GM19467 (cell line): ENCODE measurements around the gene TMEM63B.
A peak's percentile ranks its signal among the peaks of the same experiment; 100 is the strongest.
"Not testable (repeated sequence)": the region's sequence is repeated elsewhere in the genome, so short reads cannot be mapped to it uniquely, and the experiment has no call there.

Source experiments
- ATAC-seq: cut with Tn5 transposase; IDR thresholded peaks from one replicate; pipeline ENCODE4 v1.9.1; 2021; ENCODE audit warnings: mild to moderate bottlenecking, moderate library complexity; ENCODE audit not compliant: unreplicated experiment

TMEM63B gene

GRCh38 chr6:44127186-44128019 lies at the start of gene TMEM63B, which contains the start of gene MRPL14:
Gene TMEM63B (plus strand): TSS chr6:44127554. CDS start chr6:44134585, 7,031 bp downstream.
Gene MRPL14 (minus strand): TSS chr6:44127452. CDS start chr6:44116611, 10,841 bp downstream.
- peak; percentile 57 for ATAC-seq

- ATAC-seq: no peak
Observed at GRCh38 chr6:44078219-44078826, 49.0 kb upstream of the TMEM63B start.

GRCh38 chr6:44078827-44079671 lies 48.3 kb upstream of the TMEM63B start:
- no peak for ATAC-seq

- no peak for ATAC-seq
Observed at GRCh38 chr6:44079672-44080071, 47.7 kb upstream of the TMEM63B start.

- no peak for ATAC-seq
Observed at GRCh38 chr6:44080561-44081521, 46.5 kb upstream of the TMEM63B start.

GRCh38 chr6:44081753-44082152 lies 45.6 kb upstream of the TMEM63B start:
- ATAC-seq: no peak

- ATAC-seq: no peak
Observed at GRCh38 chr6:44082872-44083321, 44.5 kb upstream of the TMEM63B start.

GRCh38 chr6:44084231-44085014 lies 42.9 kb upstream of the TMEM63B start:
- no peak for ATAC-seq

- ATAC-seq: no peak
Observed at GRCh38 chr6:44085219-44085618, 42.1 kb upstream of the TMEM63B start.

GRCh38 chr6:44086931-44087574 lies 40.3 kb upstream of the TMEM63B start:
- ATAC-seq: no peak

- ATAC-seq: no peak
Observed at GRCh38 chr6:44087623-44088022, 39.7 kb upstream of the TMEM63B start.

- ATAC-seq: no peak
Observed at GRCh38 chr6:44088827-44089590, 38.3 kb upstream of the TMEM63B start.

- ATAC-seq: no peak
Observed at GRCh38 chr6:44090465-44090864, 36.9 kb upstream of the TMEM63B start.

GRCh38 chr6:44091356-44091755 lies 36.0 kb upstream of the TMEM63B start:
- not testable (repeated sequence) for ATAC-seq

- no peak for ATAC-seq
Observed at GRCh38 chr6:44091981-44092884, 35.1 kb upstream of the TMEM63B start.

GRCh38 chr6:44093066-44093465 lies 34.3 kb upstream of the TMEM63B start:
- ATAC-seq: no peak
